HG03457 (cell line): ENCODE data around the gene TRAPPC12.

ENCODE experiments used
- ATAC-seq: cut with Tn5 transposase; IDR thresholded peaks from one replicate; pipeline ENCODE4 v1.9.1; 2021; ENCODE audit warnings: moderate number of reproducible peaks; ENCODE audit not compliant: unreplicated experiment

TRAPPC12 gene

DNA sequence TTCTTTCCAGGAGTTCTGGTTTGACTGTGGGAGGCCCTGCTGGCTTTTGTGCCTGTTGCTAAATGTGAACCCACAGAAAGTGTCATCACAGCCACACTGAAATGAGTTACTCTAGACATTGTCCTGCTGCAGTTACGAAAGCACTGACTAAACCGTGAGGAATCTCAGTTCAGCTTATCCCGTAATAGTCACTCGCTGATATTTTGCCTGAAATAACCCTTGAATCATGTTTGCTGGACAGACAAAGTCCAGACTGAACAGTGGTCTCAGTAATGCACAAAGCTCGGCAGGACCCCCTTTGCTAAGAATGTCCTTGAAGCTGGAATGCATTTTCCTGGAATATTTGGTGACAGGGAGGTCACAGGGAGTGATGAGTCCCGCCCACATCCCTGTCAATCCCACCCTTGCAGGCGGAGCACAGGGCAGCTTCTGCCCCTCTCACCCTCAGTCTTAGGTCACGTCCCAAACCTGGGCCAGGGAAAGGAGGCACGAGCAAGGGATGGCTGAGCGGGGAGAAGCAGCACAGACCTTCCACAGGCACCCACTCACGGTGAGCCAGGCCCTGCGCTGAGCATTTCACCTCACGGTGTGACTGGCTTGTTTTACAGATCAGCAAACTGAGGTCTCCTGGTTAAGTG lies 86.5 kb downstream of the TRAPPC12 start:
- ATAC-seq: no peak

DNA sequence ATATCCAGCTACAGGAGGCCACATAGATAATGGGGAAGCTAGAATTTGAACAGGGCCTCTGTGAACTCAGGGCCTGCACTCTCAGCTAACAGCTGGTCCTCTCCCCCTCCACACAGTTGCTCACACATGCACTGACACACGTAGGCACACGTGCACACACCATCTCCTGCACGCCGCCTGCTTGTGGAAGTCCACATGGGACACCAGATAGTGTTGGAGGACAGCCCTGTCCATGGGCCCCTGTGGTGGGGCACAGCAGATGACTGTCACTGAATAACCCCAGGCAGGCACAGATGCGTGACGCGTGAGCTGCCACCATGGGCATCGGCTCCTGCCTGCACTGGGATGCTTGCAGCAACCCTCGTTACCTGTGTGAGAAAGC lies 87.0 kb downstream of the TRAPPC12 start:
- ATAC-seq: no peak

DNA sequence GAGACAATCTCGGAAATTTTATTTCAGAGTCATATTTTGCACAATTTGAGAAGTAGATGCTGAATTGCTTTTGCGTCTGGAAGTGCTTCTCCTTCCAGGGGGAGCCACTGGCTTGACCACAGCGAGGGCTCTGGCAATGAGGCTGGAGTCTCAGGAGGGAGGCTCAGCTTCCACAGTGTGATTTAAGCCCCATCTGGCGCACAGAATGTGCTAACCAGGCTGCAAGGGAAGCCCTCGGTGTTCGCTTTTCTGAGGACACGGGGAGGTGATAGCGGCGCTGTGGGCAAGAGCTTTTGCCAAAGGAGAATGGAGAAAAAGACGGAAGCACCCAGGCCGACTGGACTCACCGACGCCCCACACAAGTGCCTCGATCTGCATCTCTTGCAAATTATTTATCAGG lies 87.5 kb downstream of the TRAPPC12 start:
- ATAC-seq: no peak

DNA sequence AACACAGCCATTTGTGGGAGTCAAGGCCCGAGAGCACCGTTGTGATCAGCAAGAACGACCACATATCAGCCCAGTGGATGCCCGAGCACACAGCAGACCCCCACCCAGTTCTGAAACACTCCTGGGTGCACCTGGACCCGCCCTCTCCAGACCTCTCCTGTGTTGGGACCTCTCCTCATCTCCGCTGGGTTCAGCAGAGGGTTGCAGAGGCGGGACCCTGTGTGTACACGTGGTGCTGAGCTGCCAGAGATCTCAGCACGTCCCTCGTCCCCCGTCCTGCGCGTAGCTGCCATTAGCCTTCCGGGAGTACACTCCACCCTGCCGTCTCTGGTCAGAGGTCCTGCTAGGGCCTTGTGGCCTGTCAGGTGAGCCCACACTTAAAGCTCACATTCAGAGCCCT lies 88.2 kb downstream of the TRAPPC12 start:
- no peak for ATAC-seq

DNA sequence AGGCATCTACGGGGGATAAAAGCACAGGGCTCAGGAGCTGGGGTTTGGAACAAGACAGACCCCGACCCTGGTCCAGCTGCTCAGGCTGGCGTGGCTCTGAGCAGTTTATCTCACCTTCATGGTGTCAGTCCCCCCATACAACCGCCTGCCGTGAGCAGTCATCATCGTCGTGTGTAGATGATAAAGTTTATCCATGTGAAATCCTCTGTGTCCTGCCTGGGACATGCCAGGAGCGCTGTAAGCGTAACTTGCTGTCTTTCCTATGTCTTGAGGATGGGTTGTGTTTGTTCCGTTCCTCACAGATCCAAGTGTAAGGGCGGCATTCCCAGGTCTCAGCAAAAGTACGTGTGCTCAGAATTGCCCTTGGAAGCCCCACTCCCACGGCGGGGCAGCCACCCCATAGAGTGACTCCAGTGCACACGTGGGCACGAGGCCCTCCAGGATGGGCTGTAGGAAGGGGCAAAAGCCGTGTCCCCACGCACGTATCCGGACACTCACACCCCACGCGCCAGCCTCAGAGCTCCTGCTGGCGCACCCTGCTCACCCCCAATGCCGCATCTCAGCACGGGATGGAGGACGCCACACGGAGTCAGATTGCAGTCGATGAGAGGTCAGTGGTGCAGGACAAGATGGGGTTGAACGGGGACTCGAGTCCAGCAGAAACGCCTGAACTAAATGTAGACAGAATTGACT lies 88.9 kb downstream of the TRAPPC12 start:
- ATAC-seq: no peak

DNA sequence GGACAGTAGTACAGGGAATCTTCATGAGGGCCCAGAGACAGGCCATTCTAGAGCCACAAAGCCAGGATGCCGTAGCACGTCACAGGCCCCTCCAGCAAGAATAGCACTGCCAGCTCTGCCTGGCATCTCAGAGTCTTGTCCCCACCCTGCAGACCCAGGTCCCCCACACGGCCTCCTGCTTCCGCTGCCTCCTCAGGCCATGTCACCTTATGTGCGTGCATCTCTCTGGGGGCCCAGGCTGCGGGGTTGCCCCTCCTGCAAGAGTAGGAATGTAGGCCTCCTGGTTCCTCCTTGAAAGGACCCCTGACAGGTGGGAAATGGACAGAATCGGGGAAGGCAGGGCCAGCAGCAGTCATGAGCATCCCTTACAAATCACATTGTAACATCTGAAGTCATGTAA lies 90.0 kb downstream of the TRAPPC12 start:
- no peak for ATAC-seq

DNA sequence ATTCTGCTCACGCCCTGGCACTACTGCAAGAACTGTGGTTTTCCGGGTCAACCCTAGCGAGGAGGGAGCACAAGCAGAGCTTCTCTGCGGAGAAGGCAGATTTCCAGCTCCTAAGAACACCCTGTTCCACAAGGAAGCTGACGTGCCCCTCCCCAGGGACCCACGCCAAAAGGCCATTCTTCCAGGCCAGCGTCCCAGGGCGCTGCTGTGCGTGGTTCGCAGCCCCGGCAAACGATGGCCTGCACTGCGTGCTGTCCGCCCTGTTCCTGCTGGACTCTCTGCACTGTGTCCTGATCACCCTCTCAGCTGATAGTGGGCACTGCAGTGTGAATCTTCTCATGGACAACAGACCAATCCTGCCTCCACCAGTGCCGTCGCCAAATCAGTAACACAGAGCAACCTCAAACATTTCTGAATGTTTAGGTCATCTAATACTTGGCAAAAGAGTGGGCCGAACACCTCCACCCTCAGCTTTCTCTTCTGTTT lies 90.7 kb downstream of the TRAPPC12 start:
- ATAC-seq: no peak

DNA sequence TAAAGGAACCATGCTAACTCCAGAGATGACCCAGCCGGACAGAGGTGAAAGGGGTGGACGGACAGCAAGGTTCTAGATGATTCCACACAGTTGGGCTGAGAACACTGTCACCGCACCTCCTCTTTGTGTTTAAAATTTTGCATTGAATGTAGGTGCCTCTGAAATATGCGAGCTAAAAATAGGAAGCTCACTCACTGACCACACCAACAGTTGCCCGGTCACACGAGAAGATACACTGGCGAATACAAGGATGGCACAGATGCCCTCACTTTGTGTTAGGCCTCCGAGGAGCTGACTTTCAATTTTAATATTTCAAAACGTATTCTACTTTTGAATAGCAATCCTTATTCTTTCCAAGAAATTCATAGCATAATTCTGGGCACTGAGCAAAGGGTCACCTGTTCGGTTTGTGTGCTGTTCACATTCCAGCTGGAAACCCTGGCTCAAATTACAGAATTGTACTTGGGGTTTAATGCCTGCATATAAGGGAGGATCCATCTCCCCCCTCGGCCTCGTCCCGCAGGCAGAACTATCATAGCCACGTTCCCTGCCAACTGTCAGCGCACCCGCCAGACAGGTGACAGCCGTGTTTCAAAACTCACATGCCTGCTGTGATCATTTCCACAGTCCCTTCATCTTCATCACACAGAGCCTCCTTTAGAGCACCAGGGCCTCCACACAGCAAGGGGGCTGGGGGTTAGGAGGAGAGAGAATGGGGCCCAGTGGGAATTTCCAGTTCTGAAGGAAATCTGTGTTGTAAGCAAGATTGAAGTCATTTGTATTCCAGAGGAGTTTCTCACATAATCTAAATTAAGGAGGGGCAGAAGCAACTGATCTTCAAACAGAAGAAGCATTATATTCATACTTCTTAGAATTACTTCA lies 91.6 kb downstream of the TRAPPC12 start:
- ATAC-seq: no peak

DNA sequence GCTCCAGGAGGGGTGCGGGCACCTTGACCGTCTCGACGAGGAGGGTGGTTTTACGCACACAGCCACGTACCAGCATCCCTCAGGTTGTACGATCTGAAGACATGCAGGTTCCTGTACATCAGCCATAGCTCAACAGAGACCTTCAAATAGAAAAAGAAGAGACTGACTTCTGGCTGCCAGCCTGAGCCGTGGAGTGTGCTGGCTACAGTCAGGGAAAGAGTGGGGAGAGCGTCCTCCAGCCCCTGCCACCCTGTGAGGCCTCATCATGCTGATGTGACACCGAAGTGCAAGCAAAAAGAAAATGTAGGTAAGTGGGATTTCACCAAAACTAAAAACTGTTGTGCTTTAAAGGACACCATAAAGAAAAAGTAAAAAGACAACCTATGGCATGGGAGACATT lies 92.8 kb downstream of the TRAPPC12 start:
- ATAC-seq: no peak

DNA sequence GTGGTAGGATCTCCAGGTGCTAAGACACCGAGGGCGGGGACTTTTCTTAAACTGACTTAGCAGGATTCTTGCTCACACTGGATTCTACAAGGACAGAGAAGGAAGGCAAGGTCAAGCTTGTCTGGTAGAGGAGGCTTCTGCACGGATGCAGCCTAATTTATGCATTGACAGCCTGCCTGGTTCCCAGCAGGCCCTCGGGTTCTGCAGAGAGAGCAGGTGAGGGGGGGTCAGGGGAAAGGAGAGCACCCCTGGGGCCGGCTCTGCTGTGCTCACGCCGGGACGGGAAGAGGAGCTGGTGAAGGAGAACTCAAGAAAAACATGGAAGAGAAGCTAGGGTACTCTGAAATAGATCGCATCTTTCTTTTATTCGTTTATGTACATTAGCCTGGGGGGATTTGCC lies 93.5 kb downstream of the TRAPPC12 start:
- no peak for ATAC-seq

DNA sequence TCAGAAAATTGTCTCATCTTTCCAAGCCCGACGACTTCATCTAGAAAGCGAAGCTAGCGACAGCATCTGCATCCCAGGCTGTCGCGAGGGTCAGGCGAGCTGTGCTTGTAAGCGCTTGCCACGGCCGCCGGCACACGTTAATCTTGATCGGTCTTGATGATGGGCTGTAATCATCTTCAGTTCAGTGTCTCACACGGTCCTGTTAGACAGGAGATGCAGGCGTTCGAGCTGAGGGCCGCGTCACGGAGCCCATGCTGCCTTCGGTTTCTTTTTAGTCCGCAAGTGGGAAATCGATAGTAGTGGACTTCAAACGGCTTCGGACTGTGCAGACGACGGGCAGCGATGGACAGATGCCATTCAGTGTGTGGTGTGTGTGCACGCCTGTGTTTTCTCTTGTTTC lies 96.3 kb downstream of the TRAPPC12 start:
- no peak for ATAC-seq

DNA sequence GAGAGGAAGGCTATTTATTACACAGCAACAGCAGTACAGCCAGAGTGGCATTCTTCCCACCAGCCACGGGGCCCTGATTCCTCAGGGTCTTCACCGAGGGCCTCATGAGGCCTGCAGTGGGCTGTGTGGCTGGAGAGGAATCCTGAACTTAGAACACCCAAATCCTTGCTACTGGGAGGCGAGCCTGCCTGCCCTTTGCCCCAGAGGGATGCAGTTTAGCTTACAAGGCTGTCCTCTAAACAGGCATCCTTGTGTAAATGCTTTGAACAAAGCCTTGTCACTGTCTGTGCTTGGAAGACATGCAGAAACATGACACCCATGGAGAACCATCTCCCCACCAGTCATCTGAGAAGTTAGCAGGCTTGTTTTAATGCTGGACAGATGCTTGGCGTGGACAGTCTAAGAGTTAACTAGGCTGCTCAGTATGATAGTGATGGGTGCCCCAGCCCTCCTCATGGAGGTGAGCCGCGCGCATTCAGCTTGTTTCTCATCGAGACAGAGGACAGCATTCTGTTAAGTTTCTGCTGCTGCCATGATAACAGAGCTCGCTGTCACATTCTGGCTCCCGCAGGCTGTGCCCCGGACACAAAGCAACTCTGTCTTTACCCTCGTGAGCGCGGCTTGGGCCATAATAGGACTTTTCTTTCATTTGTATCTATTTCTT lies 97.0 kb downstream of the TRAPPC12 start:
- no peak for ATAC-seq

DNA sequence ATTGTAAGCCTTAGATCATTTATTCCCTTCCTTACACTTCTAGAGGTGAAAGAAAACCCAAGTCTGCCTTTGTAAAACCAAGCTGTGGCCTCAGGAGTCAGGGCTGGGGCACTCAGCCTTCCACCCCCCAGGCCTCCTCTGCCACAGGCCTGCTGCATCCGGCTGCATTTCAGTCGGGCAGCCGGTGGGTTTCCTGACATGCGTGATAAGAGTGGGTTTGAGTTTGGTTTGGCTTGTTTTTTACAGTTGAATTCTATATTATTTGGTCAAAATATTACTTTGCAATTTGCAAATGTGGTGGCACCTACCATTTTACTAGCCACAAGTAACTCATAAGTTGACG lies 97.5 kb downstream of the TRAPPC12 start:
- ATAC-seq: no peak

DNA sequence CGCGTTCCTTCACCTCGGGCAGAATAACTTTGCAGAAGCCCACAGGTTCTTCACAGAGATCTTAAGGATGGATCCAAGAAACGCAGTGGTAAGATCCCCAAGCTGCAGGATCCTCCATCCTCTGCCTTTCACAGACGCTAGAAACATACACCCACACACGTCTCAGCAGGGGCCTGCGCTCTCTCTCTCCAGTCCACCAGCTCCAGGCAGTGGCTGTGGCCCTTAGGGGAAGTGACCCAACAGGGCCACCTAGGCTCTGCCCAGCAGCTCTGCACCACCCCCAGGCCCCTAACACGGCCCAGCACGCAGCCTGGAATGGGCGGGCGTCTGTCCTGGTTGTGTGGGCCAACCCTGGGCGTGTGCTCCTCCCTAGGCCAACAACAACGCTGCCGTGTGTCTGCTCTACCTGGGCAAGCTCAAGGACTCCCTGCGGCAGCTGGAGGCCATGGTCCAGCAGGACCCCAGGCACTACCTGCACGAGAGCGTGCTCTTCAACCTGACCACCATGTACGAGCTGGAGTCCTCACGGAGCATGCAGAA lies 99.4 kb downstream of the TRAPPC12 start:
- no peak for ATAC-seq

DNA sequence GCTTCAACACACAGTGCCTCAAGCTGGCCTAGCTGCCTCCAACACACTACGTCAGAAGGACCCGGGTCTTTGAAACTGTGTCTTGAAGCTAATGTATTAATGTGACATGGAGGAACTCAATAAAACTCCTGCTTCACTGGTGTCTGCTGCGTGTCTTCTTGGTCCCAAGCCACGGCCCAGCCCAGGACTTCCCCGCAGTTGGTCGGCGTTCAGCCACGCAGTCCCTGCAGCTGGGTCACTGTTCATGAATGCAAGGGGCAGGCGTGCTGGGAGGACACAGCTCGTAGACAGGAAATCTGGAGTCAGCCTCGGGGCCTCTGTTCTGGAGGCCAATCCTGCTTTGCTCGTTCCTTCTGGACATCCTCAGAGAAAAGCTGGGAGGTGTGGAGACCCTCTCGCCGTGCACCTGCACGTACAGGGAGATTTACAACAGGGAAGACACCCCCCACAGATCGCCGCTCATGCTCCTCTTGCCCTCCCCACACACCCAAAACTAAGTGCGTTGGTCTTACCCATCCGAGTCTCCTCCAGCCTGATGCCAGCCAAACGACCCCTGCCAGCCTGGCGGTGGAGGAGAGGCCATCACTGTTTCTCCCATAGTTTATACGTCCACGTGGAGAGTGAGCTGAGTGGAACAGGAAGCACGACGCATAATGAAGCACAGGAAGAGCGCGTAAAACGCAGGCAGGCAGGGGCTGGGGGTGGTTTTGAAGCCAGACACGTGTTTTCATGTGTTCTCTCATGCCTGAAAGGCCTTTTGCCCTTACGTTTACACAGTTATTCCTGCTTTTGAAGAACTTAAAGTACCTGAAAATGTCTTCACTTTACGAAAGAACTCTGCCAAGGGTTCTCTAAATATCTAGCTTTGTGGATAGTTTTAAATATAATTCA lies 100.2 kb downstream of the TRAPPC12 start:
- ATAC-seq: no peak

DNA sequence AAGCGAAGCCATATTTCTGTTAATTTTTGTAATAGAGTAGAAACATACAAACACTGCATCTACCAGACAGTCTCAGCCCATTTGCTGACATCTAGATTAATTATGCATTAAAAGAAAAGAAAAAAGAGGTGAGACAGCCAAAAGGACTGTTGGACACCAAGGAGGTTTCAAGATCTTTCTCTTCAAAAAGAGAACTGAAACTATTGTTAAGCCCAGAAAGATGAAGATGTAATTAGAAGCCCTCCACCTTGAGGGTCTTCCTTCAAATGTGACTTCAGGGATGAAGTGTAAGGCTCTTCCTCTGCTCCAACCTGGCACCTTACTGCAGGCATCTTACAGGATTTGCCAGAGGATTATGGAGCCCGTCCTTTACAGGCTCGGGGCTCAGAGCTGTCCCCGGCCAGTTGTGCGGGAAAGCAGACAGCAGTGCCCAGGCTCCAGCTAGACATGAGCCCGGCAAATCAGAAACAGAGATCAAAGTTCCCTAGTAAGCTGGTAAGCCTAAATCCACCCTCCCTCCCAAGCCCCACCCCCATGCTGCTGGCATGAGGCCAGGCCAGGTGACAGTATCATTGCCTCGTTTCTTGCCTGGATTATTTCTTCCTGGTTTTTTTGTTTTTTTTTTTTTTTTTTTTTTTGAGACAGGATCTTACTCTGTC lies 101.0 kb downstream of the TRAPPC12 start:
- no peak for ATAC-seq

DNA sequence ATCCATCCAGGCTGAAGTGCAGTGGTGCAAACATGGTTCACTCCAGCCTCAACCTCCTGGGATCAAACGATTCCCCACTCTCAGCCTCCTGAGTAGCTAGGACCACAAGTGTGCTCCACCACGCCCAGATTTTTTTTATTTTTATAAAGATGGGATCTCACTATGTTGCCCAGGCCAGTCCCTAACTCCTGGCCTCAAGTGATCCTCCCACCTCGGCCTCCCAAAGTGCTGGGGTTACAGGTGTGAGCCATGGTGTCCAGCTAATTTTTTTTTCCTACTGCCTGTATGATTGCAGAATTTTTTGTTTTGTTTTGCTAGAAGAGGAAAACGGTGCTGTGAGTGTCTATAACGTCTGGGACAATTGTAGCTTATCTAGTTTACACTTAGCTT lies 101.5 kb downstream of the TRAPPC12 start:
- no peak for ATAC-seq

DNA sequence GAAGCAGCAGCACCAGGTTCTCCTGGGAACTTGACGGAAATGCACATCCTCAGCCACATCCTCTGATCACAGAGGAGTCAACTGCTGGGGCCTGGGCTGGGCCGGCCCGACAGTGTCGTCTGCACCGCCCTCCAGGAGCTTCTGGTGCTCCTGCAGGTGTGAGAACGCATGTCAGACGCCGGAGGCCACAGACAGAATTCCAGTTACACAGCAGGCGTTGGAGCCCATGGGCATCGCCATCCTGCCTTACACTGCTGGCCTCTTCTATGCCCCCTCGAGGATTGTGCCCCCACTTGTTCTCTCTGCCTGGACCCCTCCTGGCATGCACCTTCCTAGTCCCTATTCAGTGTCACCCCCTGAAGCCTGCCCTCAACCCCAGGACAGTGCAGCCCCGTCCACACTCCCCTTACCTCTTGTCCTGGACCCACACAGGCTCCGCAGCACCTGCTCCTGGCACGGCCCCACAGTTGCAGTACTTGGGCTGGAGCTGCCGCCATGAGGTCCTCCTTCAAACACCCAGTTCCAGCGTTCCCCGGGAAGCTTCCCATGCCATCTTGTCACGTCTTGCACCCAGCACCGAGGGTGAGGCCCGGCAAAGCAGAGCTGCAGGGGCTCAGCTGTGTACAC lies 102.4 kb downstream of the TRAPPC12 start:
- ATAC-seq: no peak

DNA sequence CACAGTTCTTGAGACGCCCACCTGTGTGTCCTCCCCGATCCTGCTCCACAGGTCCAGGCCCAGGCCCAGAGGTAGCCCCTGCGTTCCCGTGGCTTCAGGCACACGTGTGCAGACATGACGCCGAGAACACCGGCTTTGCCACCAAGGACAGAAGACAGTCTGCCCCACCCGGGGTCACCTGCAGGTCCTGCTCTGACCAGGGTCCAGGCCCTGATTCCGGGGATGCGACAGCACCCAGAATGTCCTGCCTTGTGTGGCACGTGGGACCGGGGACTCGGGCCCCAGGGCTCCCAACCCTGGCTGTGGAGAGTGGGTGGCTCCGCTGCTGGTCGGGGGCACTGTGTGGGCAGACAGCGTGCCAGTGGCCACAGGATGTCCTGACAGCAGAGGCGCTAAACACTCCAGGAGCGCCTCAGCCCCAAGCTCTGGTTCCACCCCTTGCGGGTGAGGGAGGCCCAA lies 102.9 kb downstream of the TRAPPC12 start:
- no peak for ATAC-seq
